GM18868 (cell line): ENCODE results near the gene CERS5.

Experiments
- ATAC-seq: cut with Tn5 transposase; IDR thresholded peaks from one replicate; pipeline ENCODE4 v1.9.1; 2021; ENCODE audit warnings: mild to moderate bottlenecking, moderate library complexity; ENCODE audit not compliant: unreplicated experiment

CERS5 gene

DNA sequence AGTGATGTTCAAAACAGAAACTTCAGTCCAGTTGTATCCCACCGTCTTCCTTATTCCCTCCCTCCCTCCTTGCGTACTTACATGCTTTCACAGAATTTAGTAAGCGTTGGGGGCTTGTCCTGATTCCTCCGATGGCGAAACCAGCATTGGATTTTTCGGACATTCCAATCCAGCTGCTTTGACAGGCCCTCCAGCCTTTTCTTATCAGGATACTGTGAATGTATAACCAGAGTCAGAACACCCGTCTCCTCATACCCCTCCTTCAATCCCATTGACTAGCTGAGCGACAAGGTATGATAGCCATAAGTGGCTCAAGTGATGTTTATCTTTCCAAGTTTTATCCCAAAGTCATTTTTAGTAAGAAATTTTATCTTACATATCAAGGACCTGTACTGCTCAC lies 24.2 kb downstream of the CERS5 start:
- ATAC-seq = no peak

DNA sequence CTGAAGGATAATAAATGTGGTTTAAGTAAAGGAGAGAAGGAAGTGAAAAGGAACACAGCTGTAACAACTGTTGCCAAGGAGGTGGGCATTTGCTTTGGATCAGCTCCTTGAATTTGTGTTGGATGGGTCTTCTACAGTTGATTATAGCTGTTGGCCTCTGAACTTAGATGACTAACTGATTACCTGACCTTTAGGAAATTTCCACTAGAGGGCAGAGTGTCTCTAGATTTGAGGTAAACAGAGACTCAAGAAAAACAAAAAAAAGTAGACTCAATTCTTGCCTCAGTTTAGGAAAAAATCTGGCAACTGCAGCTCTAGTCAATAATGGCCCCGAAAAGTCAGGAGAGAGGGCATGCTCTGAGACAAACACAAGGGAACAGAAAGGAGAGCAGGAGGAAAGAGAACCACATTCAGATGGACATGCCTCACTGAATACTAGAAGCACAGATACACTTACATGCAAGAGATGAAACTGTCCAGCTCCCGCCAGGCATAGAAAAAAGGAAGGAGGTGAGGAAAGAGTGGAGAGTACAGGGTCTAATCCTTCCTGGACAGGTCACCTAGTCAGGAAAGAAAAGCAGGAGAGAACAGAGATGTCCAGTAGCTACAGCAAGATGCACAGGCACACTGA lies 34.5 kb downstream of the CERS5 start:
- no peak for ATAC-seq

DNA sequence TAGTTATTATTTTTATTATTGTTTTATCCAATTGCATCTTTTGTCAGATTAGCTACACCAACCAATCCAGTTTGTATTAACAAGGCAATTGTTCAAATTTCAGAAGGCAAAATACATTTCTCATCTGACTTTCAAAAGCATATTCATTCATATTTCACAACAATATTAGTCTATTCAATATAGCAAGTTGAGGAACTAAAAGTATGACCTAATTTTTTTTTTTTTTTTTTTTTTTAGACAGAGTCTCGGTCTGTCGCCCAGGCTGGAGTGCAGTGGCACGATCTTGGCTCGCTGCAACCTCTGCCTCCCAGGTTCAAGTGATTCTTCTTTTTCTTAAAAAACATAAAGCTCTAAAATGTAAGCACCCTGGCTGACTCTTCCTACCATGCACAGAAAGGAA lies 37.9 kb downstream of the CERS5 start:
- no peak for ATAC-seq

DNA sequence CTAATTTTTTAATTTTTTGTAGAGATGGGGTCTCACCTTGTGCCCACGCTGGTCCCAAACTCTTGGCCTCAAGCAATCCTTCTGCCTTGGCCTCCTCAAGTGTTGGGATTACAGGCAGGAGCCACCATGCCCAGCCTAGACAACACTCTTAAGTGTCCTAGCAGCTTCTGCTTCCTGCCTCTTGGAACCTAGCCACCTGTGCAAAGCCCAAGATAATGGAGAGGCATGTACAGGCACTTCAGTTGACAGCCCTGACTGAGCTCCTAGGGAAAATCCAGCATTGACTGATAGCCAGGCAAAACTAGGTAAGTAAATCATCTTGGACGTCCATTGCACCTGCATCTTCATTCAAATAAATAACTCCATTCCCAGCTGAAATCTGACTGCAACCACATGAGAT lies 39.6 kb downstream of the CERS5 start:
- no peak for ATAC-seq

DNA sequence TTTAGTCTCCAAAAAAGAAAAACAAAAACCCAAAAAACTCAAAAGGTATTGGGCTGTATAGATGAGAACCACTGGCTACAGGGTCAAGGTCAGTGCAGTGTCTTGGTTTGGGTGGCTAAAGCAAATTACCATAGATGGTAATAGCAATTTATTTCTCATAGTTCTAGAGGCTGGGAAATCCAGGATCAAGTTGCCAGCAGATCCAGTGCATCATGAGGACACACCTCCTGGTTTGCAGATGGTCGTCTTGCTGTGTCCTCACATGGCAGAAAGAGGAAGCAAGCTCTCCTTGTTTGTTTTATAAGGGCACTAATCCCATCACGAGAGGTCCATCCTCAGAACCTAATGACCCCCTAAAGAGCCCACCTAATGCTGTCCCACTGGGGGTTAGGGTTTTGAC lies 44.0 kb downstream of the CERS5 start:
- no peak for ATAC-seq

DNA sequence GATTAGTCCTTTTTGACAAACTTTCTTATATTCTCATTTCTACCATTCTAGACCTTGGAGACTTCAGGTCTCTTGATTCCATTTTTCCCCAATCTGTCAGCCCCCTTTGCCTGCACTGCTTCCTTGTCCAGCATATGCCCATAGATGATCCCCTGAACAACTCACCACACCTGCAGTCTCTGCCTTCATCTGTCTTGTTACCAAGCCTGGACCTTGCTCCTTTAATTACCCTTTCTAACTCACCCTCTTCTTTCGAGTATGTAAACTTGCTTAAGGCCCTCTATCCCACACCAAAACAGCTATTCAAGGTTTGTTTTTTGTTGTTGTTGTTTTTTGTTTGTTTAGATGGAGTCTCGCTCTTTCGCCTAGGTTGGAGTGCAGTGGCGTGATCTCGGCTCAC lies 45.5 kb downstream of the CERS5 start:
- no peak for ATAC-seq

DNA sequence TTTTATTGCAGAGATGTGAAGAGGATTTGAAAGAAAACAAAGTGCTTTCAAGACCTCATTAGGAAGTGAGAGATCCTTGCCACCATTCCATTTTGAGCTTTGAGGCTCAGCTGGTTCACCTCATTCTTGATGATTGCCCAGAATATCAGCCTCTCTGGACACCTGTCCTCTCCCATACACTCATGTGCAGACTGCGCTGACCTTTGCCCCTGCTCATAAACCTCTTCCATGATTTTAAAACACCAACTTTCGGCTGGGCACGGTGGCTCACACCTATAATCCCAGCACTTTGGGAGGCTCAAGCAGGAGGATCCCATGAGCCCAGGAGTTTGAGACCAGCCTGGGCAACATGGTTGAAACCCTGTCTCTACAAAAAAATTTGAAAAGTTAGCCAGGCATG lies 46.2 kb downstream of the CERS5 start:
- no peak for ATAC-seq

DNA sequence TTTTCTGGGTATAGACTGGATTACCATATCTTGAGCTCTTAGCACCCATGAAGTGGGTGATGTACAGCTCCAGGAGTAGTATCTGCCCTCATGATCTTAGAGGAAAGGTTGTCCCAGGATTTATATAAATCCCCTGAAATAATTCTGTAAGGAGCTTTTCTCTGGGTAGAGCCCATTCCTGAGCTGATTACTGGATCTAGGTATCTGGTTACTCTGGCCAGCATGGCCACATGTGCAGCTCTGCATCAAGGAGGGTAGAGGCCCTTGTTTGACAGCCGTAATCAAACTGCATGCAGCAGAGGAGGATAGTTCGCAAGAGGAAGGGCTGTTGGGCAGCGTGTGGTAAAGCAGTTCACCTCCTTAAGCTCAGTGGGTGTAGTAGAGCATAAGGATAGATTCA lies 46.6 kb downstream of the CERS5 start:
- ATAC-seq = no peak

DNA sequence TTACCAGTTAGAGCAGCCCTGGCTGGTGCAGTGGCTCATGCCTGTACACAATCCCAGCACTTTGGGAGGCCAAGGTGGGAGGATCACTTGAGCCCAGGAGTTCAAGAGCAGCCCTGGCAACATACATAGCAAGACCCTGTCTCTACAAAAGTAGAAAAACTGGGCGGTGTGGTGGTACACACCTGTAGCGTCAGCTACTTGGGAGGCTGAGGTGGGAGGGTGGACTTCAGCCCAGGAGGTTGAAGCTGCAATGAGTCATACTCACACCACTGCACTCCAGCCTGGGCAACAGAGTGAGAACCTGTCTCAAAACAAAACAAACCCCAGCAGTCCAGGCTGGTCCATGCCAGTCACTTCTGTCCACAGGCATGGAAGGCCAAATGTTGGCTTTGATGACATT lies 47.8 kb downstream of the CERS5 start:
- no peak for ATAC-seq

DNA sequence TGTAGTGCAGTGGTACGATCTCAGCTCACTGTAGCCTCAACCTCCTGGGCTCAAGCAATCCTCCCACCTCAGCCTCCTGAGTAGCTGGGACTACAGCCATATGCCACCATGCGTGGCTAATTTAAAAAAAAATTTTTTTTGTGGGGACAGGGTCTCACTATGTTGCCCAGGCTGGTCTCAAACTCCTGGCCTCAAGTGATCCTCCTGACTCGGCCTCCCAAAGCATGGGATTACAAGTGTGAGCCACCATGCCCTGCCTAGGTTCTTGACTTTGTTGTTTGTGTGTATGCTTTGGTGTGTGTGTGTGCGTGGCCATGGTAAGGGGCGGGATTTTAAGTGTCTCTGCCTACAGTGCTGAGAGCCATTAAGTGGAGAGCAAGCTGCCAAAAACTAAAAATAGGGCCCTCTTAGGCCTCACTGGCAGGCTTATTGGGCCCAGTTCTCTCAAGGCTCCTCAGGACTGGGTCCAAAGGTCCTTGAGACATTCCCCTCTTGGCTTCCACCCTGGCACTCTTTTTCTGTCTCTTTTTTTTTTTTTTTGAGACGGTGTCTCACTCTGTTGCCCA lies 50.0 kb downstream of the CERS5 start:
- ATAC-seq = no peak

DNA sequence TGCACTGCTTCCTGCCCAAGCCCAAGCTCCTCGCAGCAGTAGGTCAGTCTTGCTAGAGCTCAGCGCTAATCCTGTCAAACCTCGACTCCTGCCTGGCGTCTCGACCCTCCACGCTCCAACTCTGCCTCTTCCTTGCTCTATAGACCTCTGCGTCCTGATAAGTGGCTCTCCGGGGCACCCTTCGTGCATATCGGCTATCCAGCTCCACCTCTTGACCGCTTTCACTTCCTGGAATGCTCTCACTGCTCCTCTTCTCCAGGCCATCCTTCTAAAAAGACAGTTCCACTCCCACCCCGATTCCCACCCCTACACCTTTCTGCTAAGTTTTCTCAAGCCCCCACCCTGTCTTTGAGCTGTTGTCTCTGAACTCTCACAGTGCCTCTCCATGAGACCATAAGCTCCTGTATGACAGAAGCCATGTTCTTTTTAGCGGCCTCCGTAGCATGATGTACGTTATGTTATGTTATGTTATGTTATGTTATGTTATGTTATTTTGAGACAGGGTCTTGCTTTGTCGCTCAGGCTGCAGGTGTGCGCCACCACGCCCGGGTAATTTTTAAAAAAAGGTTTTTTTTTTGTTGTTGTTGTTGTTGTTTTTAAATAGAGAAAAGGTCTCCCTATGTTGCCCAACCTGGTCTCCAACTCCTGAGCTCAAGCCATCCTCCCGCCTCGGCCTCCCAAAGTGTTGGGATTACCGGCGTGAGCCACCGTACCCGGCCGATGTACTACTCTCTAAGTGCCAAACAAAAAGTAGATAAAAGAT lies 54.5 kb downstream of the CERS5 start:
- no peak for ATAC-seq

DNA sequence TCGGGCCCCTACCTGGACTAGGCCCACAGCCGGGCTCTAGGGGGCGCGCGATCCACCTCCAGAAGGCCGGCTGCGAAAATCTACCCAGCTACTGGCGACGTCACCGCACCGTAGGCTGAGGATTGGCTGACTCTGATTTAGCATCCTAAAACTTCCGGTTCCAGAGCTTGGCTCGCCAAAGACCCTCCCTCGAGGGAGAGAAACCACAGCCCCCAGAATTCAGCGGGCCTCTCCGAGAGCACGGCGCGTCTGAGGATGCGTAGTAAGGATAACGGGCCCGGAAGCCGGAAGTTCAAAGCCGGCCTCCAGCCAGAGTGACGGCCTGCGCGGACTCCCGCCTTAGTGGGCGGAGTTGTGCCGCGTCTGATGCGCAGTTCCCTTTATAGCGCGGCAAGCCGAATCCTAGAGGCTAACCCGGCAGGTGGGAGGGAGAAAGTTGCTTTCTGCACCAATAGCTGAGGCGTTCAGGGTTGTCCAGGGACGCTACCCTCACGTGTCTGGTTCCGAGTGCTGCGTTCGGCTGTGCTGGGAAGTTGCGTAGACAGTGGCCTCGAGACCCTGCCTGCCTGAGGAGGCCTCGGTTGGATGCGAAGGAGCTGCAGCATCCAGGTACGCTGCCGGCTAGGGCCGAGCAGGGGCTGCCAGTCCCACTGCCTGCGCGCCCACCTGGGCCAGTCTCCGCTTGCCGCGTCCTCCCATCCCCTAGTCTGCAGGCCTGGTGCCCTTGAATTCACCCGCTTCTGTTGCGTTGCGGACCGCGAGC lies 55.3 kb downstream of the CERS5 start, which contains the start of gene COX14:
COX14 (plus strand) TSS at position 544 of the 763 bp plus-strand sequence. CDS start 7,808 bp downstream, outside the sequence.
- peak; percentile 86 for ATAC-seq

DNA sequence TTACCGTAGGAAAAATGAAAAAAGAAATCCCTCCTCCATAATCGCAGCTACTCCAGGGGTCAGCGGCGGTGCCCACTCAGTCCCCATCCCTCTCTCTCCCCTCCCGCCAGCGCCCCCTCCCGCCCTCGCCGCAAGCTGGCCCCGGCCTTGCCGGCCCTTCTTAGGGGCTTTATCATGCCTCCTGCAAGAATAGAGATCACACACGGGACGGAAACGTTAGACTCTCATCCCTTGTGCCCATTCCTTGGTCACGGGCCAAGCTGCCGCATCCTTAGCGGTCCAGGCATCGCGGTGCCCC lies 55.8 kb downstream of the CERS5 start:
- ATAC-seq = no peak

DNA sequence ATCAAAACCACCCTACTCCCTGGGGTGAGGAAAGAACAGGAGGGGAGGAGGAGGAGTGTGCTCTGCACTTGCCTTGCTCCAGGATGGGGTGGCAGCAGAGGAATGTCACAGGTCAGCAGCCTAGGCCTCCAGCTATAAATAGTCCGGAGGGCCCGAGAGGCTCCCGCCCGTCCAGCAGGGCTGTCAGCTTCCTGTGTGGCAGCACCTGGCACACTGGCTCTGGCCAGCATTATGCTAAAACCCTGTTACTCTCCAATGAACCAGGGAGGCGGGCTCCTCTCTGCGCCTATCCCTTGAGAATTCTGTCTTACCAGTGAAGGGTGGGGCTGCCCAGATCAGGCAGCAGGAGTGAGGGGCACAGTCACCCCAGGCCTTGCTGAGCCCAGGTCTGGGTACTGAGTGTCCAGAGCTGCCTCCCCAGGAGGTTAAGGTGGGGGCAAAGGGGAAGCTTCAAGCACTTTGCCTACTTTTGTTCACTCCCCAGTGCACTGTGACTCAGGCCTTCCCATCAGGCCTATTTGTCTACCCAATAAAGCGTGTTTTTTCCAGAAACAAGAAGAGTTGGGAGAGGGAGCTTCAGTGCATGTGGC lies 56.3 kb downstream of the CERS5 start:
- no peak for ATAC-seq

DNA sequence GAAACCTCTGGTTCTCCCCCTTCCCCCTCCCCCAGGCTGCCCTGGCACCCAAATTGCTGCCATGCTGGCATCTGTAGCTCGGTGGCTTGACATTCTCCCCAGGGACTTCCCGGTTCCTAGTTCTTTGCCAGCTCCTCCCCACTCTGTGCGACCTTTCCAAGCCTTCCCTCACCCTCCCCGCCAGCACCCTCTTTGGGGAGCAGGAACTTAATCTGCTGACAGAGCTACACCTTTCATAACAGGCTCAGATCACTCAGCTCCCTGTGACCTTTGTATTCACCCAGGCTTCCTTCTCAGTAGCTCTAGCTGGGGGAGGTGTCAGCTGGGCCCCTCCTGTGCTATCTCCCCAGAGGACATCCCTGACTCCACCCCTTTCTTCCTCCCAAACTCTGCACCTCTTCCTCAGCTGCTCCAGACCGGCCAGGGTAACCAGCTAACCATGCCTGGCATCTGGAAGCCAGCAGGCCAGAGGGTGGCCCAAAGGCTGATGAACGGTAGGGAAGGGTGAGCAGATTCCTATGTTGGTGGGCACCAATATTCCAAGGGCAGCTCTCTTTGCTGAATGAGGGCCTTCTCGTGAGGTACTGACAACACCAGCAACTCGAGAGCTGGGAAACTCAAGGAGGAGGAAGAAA lies 56.9 kb downstream of the CERS5 start:
- no peak for ATAC-seq

DNA sequence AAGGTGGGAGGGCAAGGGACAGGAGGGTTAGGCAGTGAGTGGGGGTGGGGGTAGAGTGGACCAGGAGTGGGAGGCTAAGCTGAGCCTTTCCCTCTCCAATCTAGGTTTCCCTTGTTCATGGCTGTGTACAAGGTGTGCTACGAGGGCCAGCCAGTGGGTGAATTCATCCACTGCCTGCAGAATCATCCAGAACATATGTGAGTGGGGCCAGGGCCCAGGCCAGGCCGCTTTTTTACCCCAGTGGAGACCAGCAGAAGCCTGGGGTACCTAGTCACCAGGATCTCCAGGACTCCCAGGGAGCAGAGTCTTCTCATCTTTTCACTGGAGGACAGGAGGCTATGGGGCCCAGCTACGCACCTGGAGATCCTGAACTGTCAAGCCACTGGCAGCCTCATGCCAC lies 57.9 kb downstream of the CERS5 start:
- no peak for ATAC-seq

DNA sequence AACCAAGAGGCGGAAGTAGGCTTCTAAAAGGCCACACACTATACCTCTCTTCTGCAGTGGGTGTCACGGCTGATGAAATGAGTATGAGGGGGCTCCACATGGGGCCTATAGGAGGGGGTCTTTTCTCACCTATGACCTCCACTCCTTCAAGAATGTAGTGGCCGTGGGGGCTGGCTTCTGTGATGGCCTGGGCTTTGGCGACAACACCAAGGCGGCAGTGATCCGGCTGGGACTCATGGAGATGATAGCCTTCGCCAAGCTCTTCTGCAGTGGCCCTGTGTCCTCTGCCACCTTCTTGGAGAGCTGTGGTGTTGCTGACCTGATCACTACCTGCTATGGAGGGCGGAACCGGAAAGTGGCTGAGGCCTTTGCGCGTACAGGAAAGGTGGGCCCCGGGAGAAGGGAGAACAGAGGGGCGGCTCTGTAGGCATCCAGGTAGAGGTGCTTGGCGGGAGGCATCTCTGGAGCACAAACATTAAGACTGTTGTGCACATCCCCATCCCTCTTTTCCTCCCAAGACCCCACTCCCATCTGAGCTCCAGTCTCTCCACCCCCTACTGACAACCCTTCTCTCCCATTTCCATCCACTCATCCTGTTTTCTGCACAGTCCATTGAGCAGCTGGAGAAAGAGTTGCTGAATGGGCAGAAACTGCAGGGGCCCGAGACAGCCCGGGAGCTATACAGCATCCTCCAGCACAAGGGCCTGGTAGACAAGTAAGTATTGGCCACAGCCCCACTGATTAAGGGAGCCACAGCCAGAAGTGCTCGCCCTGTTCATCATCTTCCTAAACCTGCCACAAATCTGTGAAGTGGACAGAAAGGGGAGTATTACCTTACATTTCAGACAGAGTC lies 59.5 kb downstream of the CERS5 start:
- ATAC-seq = no peak

DNA sequence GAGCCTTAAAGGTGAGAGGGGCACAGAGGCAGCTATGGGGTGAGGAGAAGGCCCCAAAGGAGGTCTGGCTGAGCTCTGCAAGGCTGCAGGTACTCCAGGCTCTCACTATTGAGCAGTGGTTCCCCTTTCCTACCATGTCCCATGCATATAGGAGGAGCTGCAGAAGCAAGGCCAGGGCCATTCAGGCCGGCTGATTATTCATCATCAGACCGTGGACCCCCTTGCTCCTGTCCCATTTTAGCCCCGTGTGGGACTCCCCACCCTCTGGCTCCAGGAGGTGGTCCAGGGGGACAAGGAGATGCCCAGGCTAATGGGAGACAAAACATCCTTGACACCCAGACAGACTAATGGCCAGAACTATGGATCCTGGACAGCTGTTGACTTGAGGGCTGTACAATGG lies 60.3 kb downstream of the CERS5 start:
- ATAC-seq = no peak

DNA sequence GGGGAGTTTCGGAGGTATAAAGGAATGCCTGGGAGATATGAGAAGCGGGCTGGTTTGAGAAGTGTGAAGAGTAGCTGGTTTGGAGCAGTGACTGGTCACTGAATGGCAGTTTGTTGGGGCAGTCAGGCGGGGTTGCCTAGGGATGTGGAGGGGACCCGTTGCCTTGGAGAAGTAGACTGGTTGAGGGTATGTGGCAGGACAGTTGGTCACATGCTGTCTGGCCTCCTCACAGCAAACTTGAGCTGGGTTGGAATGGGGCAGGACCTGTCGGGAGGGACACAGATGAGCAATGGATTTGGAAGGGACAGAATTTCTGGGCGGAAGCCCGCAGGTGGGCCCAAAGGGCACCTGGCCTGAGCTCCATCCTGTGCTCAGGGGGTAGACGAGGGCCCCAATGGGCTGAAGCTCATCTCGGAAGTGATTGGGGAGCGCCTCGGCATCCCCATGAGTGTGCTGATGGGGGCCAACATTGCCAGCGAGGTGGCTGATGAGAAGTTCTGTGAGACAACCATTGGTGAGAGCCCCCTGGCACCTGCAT lies 61.2 kb downstream of the CERS5 start:
- no peak for ATAC-seq
